IPS-15b (cell line): Measurements from ENCODE around the gene SH3PXD2B.
"Not testable (repeated sequence)": the region's sequence is repeated elsewhere in the genome, so short reads cannot be mapped to it uniquely, and the experiment has no call there.

Experiments used
- H3K27me3 ChIP-seq: one replicate; pipeline ENCODE4 v1.6.1; 2013; ENCODE audit warnings: low read length; ENCODE audit not compliant: control insufficient read depth, insufficient read depth
- H3K36me3 ChIP-seq: one replicate; pipeline ENCODE4 v1.6.1; 2013; ENCODE audit warnings: low read length; ENCODE audit not compliant: control insufficient read depth, insufficient read depth
- H3K4me1 ChIP-seq: one replicate; pipeline ENCODE4 v1.6.1; 2013; ENCODE audit warnings: mild to moderate bottlenecking, low read length; ENCODE audit not compliant: control insufficient read depth, insufficient read depth
- H3K4me3 ChIP-seq: one replicate; pipeline ENCODE4 v1.5.1; 2013; ENCODE audit warnings: low read depth, low read length
- H3K9ac ChIP-seq: one replicate; pipeline ENCODE4 v1.6.1; 2013; ENCODE audit warnings: low read depth, mild to moderate bottlenecking, low read length
- H3K9me3 ChIP-seq: one replicate; pipeline ENCODE4 v1.6.1; 2013; ENCODE audit warnings: mild to moderate bottlenecking, low read length; ENCODE audit not compliant: control insufficient read depth, insufficient read depth

SH3PXD2B gene

GRCh38 chr5:172348733-172349132, 105.6 kb downstream of the SH3PXD2B start:
- H3K4me1 ChIP-seq, H3K4me3 ChIP-seq, H3K27me3 ChIP-seq, H3K9ac ChIP-seq, H3K9me3 ChIP-seq: not testable (repeated sequence)
- peaks cover 26% of the 10 kb centered on the region for H3K36me3 ChIP-seq

- no peak overlapping the region for H3K9ac ChIP-seq
- peaks cover 22% of the 10 kb centered on the region for H3K36me3 ChIP-seq
- H3K4me3 ChIP-seq = no peak overlapping the region
- H3K27me3 ChIP-seq = no peaks in the 10 kb centered on the region
- no peaks in the 10 kb centered on the region for H3K9me3 ChIP-seq
- H3K4me1 ChIP-seq = no peaks in the 10 kb centered on the region
Observed at GRCh38 chr5:172348084-172348483, 106.2 kb downstream of the SH3PXD2B start.

GRCh38 chr5:172347496-172348052, 106.8 kb downstream of the SH3PXD2B start:
- Histone ChIP-seq H3K36me3 (peaks cover 21% of the 10 kb centered on the region), H3K9me3 (no peaks in the 10 kb centered on the region), H3K9ac (no peak overlapping the region), H3K27me3 (no peaks in the 10 kb centered on the region), H3K4me3 (no peak overlapping the region), H3K4me1 (no peaks in the 10 kb centered on the region)

- H3K36me3 ChIP-seq = peaks cover 24% of the 10 kb centered on the region
Observed at GRCh38 chr5:172345881-172346280, 108.4 kb downstream of the SH3PXD2B start.

GRCh38 chr5:172344855-172345409, 109.4 kb downstream of the SH3PXD2B start:
- no peaks in the 10 kb centered on the region for H3K27me3 ChIP-seq
- no peak overlapping the region for H3K4me3 ChIP-seq
- no peaks in the 10 kb centered on the region for H3K9me3 ChIP-seq
- no peaks in the 10 kb centered on the region for H3K4me1 ChIP-seq
- H3K9ac ChIP-seq = no peak overlapping the region
- H3K36me3 ChIP-seq = peaks cover 19% of the 10 kb centered on the region

More at GRCh38 chr5:172345881-172346280, 108.4 kb downstream of the SH3PXD2B start:
- Histone ChIP-seq H3K9me3 (no peaks in the 10 kb centered on the region), H3K4me3 (no peak overlapping the region), H3K27me3 (no peaks in the 10 kb centered on the region), H3K4me1 (no peaks in the 10 kb centered on the region), H3K9ac (no peak overlapping the region)

- Histone ChIP-seq H3K27me3 (no peaks in the 10 kb centered on the region), H3K9me3 (no peaks in the 10 kb centered on the region), H3K4me3 (no peak overlapping the region), H3K36me3 (peaks cover 27% of the 10 kb centered on the region), H3K9ac (no peak overlapping the region), H3K4me1 (no peaks in the 10 kb centered on the region)
Observed at GRCh38 chr5:172343741-172344140, 110.6 kb downstream of the SH3PXD2B start.

GRCh38 chr5:172342918-172343317, 111.4 kb downstream of the SH3PXD2B start:
- no peaks in the 10 kb centered on the region for H3K9me3 ChIP-seq
- H3K4me1 ChIP-seq = no peaks in the 10 kb centered on the region
- H3K36me3 ChIP-seq = peaks cover 30% of the 10 kb centered on the region
- no peak overlapping the region for H3K9ac ChIP-seq
- no peaks in the 10 kb centered on the region for H3K27me3 ChIP-seq
- no peak overlapping the region for H3K4me3 ChIP-seq

GRCh38 chr5:172339264-172340180, 114.8 kb downstream of the SH3PXD2B start:
- Histone ChIP-seq H3K27me3 (no peaks in the 10 kb centered on the region), H3K4me1 (no peaks in the 10 kb centered on the region), H3K36me3 (peaks cover 18% of the 10 kb centered on the region), H3K4me3 (no peak overlapping the region), H3K9me3 (no peaks in the 10 kb centered on the region), H3K9ac (no peak overlapping the region)

- Histone ChIP-seq H3K36me3 (peaks cover 15% of the 10 kb centered on the region), H3K9me3 (no peaks in the 10 kb centered on the region), H3K4me1 (no peaks in the 10 kb centered on the region), H3K4me3 (no peak overlapping the region), H3K27me3 (no peaks in the 10 kb centered on the region), H3K9ac (no peak overlapping the region)
Observed at GRCh38 chr5:172336676-172337285, 117.5 kb downstream of the SH3PXD2B start.

- Histone ChIP-seq H3K9ac (no peak overlapping the region), H3K4me1 (no peaks in the 10 kb centered on the region), H3K4me3 (no peak overlapping the region), H3K9me3 (no peaks in the 10 kb centered on the region), H3K36me3 (peaks cover 15% of the 10 kb centered on the region), H3K27me3 (no peaks in the 10 kb centered on the region)
Observed at GRCh38 chr5:172336264-172336663, 118.1 kb downstream of the SH3PXD2B start.

- H3K9me3 ChIP-seq = no peaks in the 10 kb centered on the region
- no peaks in the 10 kb centered on the region for H3K4me1 ChIP-seq
- H3K36me3 ChIP-seq = peaks cover 11% of the 10 kb centered on the region
- no peaks in the 10 kb centered on the region for H3K27me3 ChIP-seq
- H3K9ac ChIP-seq = no peak overlapping the region
- no peak overlapping the region for H3K4me3 ChIP-seq
Observed at GRCh38 chr5:172335721-172336120, 118.6 kb downstream of the SH3PXD2B start.
